BE2C (cell line): ENCODE results near the gene RIMOC1.
A peak's percentile ranks its signal among the peaks of the same experiment; 100 is the strongest.

ENCODE experiments used
- DNase-seq: peaks from one replicate; pipeline ENCODE4 v3.0.0-alpha.2; 2020
- H3K27me3 ChIP-seq: fragments of 250-450 bp; sonication (Bioruptor Pico); 2 replicates; pipeline ENCODE4 v1.5.1; 2020; ENCODE audit warnings: mild to moderate bottlenecking
- H3K36me3 ChIP-seq: fragments of 250-450 bp; sonication (Bioruptor Pico); 2 replicates; pipeline ENCODE4 v1.5.1; 2020; ENCODE audit warnings: mild to moderate bottlenecking
- H3K4me1 ChIP-seq: fragments of 250-450 bp; sonication (Bioruptor Pico); 2 replicates; pipeline ENCODE4 v1.5.1; 2020
- H3K4me3 ChIP-seq: 2 replicates; pipeline ENCODE4 v1.5.1; 2011; ENCODE audit warnings: low read depth, low read length
- H3K9me3 ChIP-seq: fragments of 250-450 bp; sonication (Bioruptor Pico); 2 replicates; pipeline ENCODE4 v1.5.1; 2020
- TF ChIP-seq, protein P1 (sequence below): IDR thresholded peaks from 2 replicates; pipeline ENCODE4 v1.5.1; 2012; ENCODE audit warnings: mild to moderate bottlenecking, low read depth, low read length

RIMOC1 gene

DNA sequence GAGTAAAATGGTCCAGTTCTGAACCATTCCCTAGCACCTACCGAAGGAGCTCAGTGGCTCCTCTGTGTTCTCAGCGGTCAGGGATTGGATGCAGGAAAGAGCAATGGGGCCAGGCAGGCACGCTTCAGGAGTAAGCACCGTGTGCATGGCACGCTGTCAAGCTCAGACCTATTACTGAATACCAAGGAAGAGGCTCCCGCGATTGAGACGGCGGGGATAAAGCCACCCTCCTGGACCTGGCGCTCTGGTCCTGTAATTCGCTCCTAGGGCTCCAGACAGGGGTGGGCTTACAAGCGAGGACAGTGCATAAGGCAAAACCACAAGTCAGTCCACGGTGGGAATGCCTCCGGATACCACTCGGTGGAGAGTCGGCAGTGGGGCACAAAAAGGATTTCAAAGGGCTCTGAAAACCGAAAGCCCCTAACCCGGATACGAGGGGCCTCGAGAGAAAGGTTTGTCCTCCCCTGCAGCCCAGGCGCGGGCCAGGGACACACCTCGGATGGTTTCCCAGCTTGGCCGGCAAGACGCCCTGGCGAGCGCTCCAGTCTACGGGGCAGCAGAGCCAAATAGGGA is 34.9 kb upstream of the RIMOC1 start:
- H3K4me3 ChIP-seq, result peak overlapping the region; percentile 93
- DNase-seq, result peak; percentile 46
- H3K36me3 ChIP-seq, result no peaks in the 10 kb centered on the region
- no peaks in the 10 kb centered on the region for H3K9me3 ChIP-seq
- peaks cover 3% of the 10 kb centered on the region; the same call in 1 of the 2 replicates for H3K4me1 ChIP-seq
- TF ChIP-seq, protein P1, sequence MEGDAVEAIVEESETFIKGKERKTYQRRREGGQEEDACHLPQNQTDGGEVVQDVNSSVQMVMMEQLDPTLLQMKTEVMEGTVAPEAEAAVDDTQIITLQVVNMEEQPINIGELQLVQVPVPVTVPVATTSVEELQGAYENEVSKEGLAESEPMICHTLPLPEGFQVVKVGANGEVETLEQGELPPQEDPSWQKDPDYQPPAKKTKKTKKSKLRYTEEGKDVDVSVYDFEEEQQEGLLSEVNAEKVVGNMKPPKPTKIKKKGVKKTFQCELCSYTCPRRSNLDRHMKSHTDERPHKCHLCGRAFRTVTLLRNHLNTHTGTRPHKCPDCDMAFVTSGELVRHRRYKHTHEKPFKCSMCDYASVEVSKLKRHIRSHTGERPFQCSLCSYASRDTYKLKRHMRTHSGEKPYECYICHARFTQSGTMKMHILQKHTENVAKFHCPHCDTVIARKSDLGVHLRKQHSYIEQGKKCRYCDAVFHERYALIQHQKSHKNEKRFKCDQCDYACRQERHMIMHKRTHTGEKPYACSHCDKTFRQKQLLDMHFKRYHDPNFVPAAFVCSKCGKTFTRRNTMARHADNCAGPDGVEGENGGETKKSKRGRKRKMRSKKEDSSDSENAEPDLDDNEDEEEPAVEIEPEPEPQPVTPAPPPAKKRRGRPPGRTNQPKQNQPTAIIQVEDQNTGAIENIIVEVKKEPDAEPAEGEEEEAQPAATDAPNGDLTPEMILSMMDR, result no peak
- no peaks in the 10 kb centered on the region for H3K27me3 ChIP-seq

DNA sequence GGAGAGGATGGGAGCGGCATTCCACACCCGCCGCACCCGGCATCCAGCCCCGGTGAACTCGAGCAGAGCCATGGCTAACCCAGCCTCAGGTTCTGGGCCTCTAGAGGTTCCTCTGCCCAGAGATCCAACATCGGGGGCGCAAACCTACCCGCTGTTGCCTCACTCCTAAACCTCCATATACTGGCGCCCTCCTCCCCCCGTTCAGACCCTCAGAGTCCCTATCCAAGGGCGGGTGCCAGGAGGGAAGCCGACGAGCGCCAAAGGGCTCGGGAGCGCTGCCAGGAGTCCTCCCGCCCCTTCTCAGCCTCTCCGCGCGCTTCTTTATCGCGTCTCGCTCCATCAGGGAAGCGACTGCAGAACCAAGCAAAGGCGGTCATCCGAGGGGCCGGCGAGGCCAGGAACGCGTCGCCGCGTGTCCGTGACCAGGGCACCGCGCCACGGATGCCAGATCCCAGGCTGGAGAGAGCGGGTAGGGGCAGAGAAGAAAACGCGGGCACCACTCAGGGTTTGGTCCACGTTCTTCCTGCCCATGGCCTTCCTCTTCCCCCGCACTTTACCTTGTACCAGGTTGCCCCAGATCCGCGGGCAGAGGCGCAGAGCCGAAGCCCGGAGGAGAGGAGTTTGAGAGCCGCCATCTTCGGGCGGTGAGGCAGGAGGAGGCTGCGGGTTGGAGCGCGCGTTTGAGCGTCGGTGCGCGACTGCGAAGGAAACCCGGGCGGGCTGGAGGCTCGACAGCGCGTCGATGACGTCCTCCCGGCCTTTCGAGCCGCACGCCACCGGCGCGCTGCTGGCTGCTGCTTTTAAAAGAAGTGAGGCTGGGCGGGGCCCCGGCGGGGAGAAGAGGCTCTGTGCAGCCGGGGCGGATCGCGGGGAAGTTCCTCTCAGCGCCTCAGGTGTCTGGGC is 34.2 kb upstream of the RIMOC1 start, which contains the start of gene OXCT1:
Gene OXCT1, minus strand, starts transcription at position 702 of the 903 bp plus-strand sequence. Its CDS starts 67 bp downstream, at position 635.
- Histone ChIP-seq H3K4me3 (peak within 1 kb of the TSS; percentile 93), H3K9me3 (no peaks in the 10 kb centered on the region), H3K4me1 (peaks cover 3% of the 10 kb centered on the region; the same call in 1 of the 2 replicates), H3K27me3 (no peaks in the 10 kb centered on the region), H3K36me3 (no peaks in the 10 kb centered on the region)
- TF ChIP-seq, protein P1, result no peak
- peak; percentile 86 for DNase-seq

DNA sequence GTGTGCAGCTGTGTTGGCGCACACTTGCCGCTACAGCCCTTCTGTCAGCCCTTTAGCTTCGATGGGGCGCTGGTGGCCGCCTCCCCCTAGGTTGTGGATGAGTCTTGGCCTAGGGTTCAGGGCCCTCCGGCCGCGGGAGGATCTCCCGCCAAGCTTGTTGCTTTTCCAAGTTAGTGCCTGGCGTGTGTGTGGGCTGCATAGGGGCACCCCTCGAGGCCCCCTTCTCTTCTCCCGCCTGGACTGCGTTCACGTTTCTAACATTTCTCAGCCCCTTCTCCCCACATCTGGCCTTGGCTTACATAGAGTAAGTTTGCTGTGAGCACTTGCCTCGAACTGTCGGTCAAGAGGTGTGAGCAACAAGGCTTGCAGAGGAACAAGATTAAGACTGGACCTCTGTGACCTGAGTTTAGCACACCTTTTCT is 33.5 kb upstream of the RIMOC1 start:
- no peaks in the 10 kb centered on the region for H3K27me3 ChIP-seq
- H3K4me3 ChIP-seq, result peak overlapping the region; percentile 93
- peaks cover 3% of the 10 kb centered on the region; the same call in 1 of the 2 replicates for H3K4me1 ChIP-seq
- H3K9me3 ChIP-seq, result no peaks in the 10 kb centered on the region
- TF ChIP-seq, protein P1, result no peak
- DNase-seq, result no peak
- H3K36me3 ChIP-seq, result no peaks in the 10 kb centered on the region

DNA sequence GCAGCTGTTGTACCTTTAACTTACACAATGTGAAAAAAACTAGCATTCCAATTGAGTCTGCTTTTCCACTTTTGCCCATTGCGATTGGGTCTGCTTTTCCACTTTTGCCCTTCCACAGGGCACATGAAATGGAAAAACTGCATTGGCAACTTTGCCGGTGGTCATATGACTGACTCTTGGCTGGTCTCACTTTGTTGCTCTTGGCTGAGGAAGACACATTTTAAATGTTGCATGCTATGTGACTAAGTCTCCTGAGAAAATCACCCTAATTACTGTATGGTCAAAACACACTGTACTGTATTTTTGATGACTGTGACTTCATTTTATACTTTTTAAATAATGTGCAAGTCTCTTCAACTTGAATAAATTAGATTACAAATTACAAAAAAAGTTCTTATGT is 32.3 kb upstream of the RIMOC1 start:
- Histone ChIP-seq H3K4me3 (no peak overlapping the region), H3K36me3 (no peaks in the 10 kb centered on the region), H3K27me3 (peaks cover 4% of the 10 kb centered on the region), H3K4me1 (peaks cover 3% of the 10 kb centered on the region; the same call in 1 of the 2 replicates), H3K9me3 (no peaks in the 10 kb centered on the region)
- no peak for DNase-seq
- TF ChIP-seq, protein P1, result no peak

DNA sequence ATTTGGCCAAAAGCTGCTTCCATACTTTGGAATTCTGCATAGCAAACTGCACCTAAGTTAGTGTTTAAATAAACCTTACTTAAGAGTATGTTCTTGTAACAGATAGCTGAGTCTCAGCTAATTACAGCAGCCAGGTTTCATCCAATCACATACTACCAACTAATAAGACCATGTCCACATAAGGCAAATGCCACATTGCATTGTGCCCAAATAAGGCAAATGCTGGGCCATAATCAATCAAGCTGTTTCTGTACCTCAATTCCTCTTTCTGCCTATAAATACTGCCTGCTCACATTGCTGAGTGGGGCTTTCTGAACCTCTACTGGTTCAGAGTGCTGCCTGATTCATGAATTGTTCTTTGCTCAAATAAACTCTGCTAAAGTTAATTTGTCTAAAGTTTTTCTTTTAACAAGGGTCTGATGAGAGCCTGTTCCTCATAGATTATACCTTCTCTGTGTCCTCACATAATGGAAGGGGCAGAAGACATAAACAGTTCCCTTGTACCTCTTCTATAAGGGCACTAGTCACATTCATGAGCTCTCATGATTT is 29.6 kb upstream of the RIMOC1 start:
- Histone ChIP-seq H3K9me3 (no peaks in the 10 kb centered on the region), H3K36me3 (no peaks in the 10 kb centered on the region), H3K4me1 (no peaks in the 10 kb centered on the region), H3K27me3 (peaks cover 12% of the 10 kb centered on the region), H3K4me3 (no peak overlapping the region)
- TF ChIP-seq, protein P1, result no peak
- no peak for DNase-seq
